HG03469 (cell line): ENCODE results near the gene ATG13.

Experiments used
- ATAC-seq: cut with Tn5 transposase; IDR thresholded peaks from one replicate; pipeline ENCODE4 v1.9.1; 2021; ENCODE audit warnings: mild to moderate bottlenecking, moderate library complexity, moderate number of reproducible peaks; ENCODE audit not compliant: unreplicated experiment

The ATG13 gene

GRCh38 chr11:46719543-46720218 is 102.3 kb downstream of the ATG13 start:
- no peak for ATAC-seq

GRCh38 chr11:46721286-46721685 is 103.9 kb downstream of the ATG13 start:
- ATAC-seq: no peak

DNA sequence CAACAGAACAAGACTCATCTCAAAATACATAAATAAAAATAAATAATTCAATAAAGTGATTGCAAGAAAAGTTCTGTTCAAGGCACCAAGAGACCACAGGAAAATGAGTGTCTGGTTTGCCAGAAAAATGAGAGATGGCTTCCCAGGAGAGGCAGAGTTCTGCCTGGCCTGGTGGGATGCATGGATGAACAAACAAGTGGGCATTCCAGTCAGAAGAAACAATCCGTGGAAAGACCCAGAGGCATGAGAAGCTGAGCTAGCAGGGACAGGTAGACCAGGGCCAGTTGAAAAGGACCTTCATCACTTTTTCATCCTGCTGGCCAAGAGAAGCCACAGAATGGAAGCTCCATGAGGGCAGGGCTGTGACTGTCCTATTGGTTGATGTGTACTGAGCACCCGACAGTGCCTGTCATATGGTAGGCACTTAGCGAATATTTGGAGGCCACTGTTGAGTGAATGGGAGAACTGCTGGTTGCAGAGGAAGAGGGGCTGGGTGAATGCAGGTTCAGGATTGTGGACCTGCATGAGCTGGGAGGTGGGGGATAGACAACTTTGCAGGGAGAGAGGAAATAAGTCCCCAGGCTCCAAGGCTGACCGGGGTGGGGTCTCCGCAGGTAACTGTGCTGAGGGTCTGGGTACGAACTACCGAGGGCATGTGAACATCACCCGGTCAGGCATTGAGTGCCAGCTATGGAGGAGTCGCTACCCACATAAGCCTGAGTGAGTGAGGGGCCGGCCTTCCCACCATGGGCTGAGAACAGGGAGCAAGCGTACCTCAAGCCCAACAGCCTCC is 105.4 kb downstream of the ATG13 start:
- ATAC-seq: no peak

- ATAC-seq: no peak
These were observed 106.0 kb downstream of the ATG13 start for GRCh38 chr11:46723359-46723680.

GRCh38 chr11:46724088-46724487 is 106.7 kb downstream of the ATG13 start:
- no peak for ATAC-seq
